HCT116 (cell line): Measurements from ENCODE around the gene SLC39A13. TPM values are rescaled to one million over a fixed set of nuclear protein-coding genes. Genes with fewer than 3 reads are reported as not detected.

ENCODE experiments used
- ATAC-seq: fragments of 200-7000 bp; cut with Tn5 transposase; 2 replicates; pipeline ENCODE4 v1.9.1; 2020; ENCODE audit warnings: mild to moderate bottlenecking, moderate library complexity
- BruUV-seq: library from RNA; stranded (reverse); fragments of 400-500 nt; replicated peaks from 2 replicates; lab custom pipeline; 2021; lab: Mats Ljungman, UMichigan
- CTCF ChIA-PET: fragments of 300-600 bp; sonication (Branson Sonifier 250); formaldehyde crosslinking; loops from one replicate; lab custom pipeline; 2021; ENCODE audit warnings: antibody characterized with exemption; lab: Charles Lee
- POLR2A ChIA-PET: fragments of 300-600, 350-600 bp; sonication (Branson Sonifier 250); formaldehyde crosslinking; loops from one replicate; lab custom pipeline; 2021; ENCODE audit warnings: antibody characterized with exemption; lab: Charles Lee
- RAD21 ChIA-PET, 2 experiments: fragments of 300-600 bp; sonication (Branson Sonifier 250); formaldehyde crosslinking; loops; one replicate each; lab custom pipeline; 2023; ENCODE audit warnings: low total read pairs in 2 of 2; ENCODE audit not compliant: uncharacterized antibody in 2 of 2, unreplicated experiment in 2 of 2, low non-redundant PET in 1 of 2; lab: Charles Lee
- DNase-seq: peaks from one replicate; pipeline ENCODE4 v3.0.0-alpha.2; 2010; ENCODE audit warnings: low read depth, low spot score
- H2AFZ ChIP-seq: fragments of 200-600 bp; shearing (Covaris generic), sonication (generic); 2 replicates; pipeline ENCODE4 v1.6.1; 2017; ENCODE audit warnings: low read depth, mixed run types, mixed read lengths, antibody characterized with exemption, low read length; ENCODE audit not compliant: poor library complexity, severe bottlenecking
- H3K27ac ChIP-seq: 2 replicates; pipeline ENCODE4 v1.5.1; 2012; ENCODE audit warnings: low read depth, low read length
- H3K27me3 ChIP-seq: fragments of 200-600 bp; sonication (generic); 2 replicates; pipeline ENCODE4 v1.6.1; 2016; ENCODE audit warnings: mixed run types, low read length, mixed read lengths; ENCODE audit not compliant: insufficient read depth
- H3K36me3 ChIP-seq, 2 experiments: fragments of 200-500 bp in 1 of 2; fragments of 200-600 bp in 1 of 2; sonication (Bioruptor generic) in 1 of 2; sonication (generic) in 1 of 2; 2 replicates each; pipeline versions ENCODE4 v1.5.1 to v1.6.1; 2014 to 2016; ENCODE audit warnings: low read length in 2 of 2, inconsistent platforms in 1 of 2, mixed read lengths in 1 of 2, mixed run types in 1 of 2; ENCODE audit not compliant: insufficient read depth in 2 of 2, control insufficient read depth in 1 of 2
- H3K4me1 ChIP-seq, 2 experiments: fragments of 200-600 bp in 1 of 2; sonication (generic) in 1 of 2; 2 replicates each; pipeline versions ENCODE4 v1.5.1 to v1.6.1; 2012 to 2017; ENCODE audit warnings: low read length in 2 of 2, inconsistent platforms in 1 of 2, mild to moderate bottlenecking in 1 of 2, mixed read lengths in 1 of 2, mixed run types in 1 of 2, moderate library complexity in 1 of 2; ENCODE audit not compliant: insufficient read depth in 2 of 2, control insufficient read depth in 1 of 2
- H3K4me2 ChIP-seq: fragments of 200-600 bp; sonication (generic); 2 replicates; pipeline ENCODE4 v1.6.1; 2017; ENCODE audit warnings: mixed run types, low read length, mixed read lengths
- H3K4me3 ChIP-seq, 2 experiments: fragments of 200-600 bp in 1 of 2; sonication (generic) in 1 of 2; replicated peaks in 1 of 2; 2 replicates each; pipeline ENCODE4 v1.5.1; 2011 to 2016; ENCODE audit warnings: low read length in 2 of 2, control low read depth in 1 of 2, low read depth in 1 of 2, mild to moderate bottlenecking in 1 of 2, mixed read lengths in 1 of 2, mixed run types in 1 of 2
- H3K79me2 ChIP-seq: fragments of 200-600 bp; sonication (generic); 2 replicates; pipeline ENCODE4 v1.6.1; 2017; ENCODE audit warnings: mild to moderate bottlenecking, mixed run types, low read length, moderate library complexity, mixed read lengths; ENCODE audit not compliant: insufficient read depth
- H3K9ac ChIP-seq: fragments of 200-600 bp; sonication (generic); 2 replicates; pipeline ENCODE4 v1.6.1; 2016; ENCODE audit warnings: low read length, mixed read lengths
- H3K9me2 ChIP-seq: fragments of 200-600 bp; sonication (generic), shearing (Covaris generic); 2 replicates; pipeline ENCODE4 v1.6.1; 2017; ENCODE audit warnings: mixed run types, mild to moderate bottlenecking, moderate library complexity; ENCODE audit not compliant: insufficient read depth
- H3K9me3 ChIP-seq, 2 experiments: fragments of 200-500 bp in 1 of 2; fragments of 200-600 bp in 1 of 2; sonication (Bioruptor generic) in 1 of 2; sonication (generic) in 1 of 2; 2 replicates each; pipeline ENCODE4 v1.6.1; 2014 to 2017; ENCODE audit warnings: low read length in 2 of 2, mixed read lengths in 2 of 2, inconsistent platforms in 1 of 2, low read depth in 1 of 2, mild to moderate bottlenecking in 1 of 2, mixed run types in 1 of 2, moderate library complexity in 1 of 2; ENCODE audit not compliant: control insufficient read depth in 1 of 2, insufficient read depth in 1 of 2
- H4K20me1 ChIP-seq: fragments of 200-600 bp; sonication (generic), shearing (Covaris generic); 2 replicates; pipeline ENCODE4 v1.6.1; 2017; ENCODE audit warnings: mixed run types, mild to moderate bottlenecking, moderate library complexity; ENCODE audit not compliant: insufficient read depth
- ELF1 ChIP-seq: IDR thresholded peaks from 2 replicates; pipeline ENCODE4 v1.6.1; 2012; ENCODE audit warnings: low read depth, borderline replicate concordance
- EZH2phosphoT487 ChIP-seq: fragments of 200-600 bp; IDR thresholded peaks from 2 replicates; pipeline ENCODE4 v1.6.1; 2018; ENCODE audit warnings: antibody characterized with exemption, borderline replicate concordance
- FOSL1 ChIP-seq: IDR thresholded peaks from 2 replicates; pipeline ENCODE4 v1.6.1; 2012; ENCODE audit warnings: low read depth
- POLR2AphosphoS5 ChIP-seq: IDR thresholded peaks from 2 replicates; pipeline ENCODE4 v1.6.1; 2011; ENCODE audit warnings: mild to moderate bottlenecking, low read depth, low read length, moderate library complexity
- SIN3A ChIP-seq: IDR thresholded peaks from 2 replicates; pipeline ENCODE4 v1.6.1; 2012; ENCODE audit warnings: low read depth
- SP1 ChIP-seq: IDR thresholded peaks from 2 replicates; pipeline ENCODE4 v1.6.1; 2012; ENCODE audit warnings: low read depth
- YY1 ChIP-seq: IDR thresholded peaks from 2 replicates; pipeline ENCODE4 v1.6.1; 2011; ENCODE audit warnings: low read length, low read depth, moderate library complexity, mild to moderate bottlenecking; ENCODE audit not compliant: insufficient replicate concordance; ENCODE audit errors: extremely low read depth
- ZFX ChIP-seq: fragments of 450-650 bp; IDR thresholded peaks from 2 replicates; pipeline ENCODE4 v1.6.1; 2017
- ZNF274 ChIP-seq: fragments of 200-500 bp; sonication (Bioruptor generic); IDR thresholded peaks from 2 replicates; pipeline ENCODE4 v1.6.1; 2014; ENCODE audit warnings: mild to moderate bottlenecking, low read depth, low read length, inconsistent platforms
- intact Hi-C: fragments of 100-400 bp; cut with micrococcal nuclease; formaldehyde crosslinking; loops from 2 replicates; pipeline ENCODE4 v1.10.0; 2022
- total RNA-seq: library from RNA; stranded (reverse); gene quantifications from one replicate; pipeline ENCODE4 v1.2.1, GENCODE V29; 2021; ENCODE audit not compliant: unreplicated experiment
- TF ChIP-seq, protein P1 (sequence below): IDR thresholded peaks from 2 replicates; pipeline ENCODE4 v1.6.1; 2011; ENCODE audit warnings: mild to moderate bottlenecking, low read length, moderate library complexity; ENCODE audit not compliant: insufficient replicate concordance; ENCODE audit errors: extremely low read depth
- TF ChIP-seq, protein P2 (sequence below), 3 experiments: fragments of 200-600 bp in 1 of 3; sonication (generic) in 1 of 3; IDR thresholded peaks in 2 of 3; conservative IDR thresholded peaks in 1 of 3; 2 replicates each; pipeline ENCODE4 v1.5.1; 2012 to 2017; ENCODE audit warnings: low read depth in 2 of 3, low read length in 2 of 3, antibody characterized with exemption in 1 of 3, borderline replicate concordance in 1 of 3, control low read depth in 1 of 3, mild to moderate bottlenecking in 1 of 3, mixed read lengths in 1 of 3, mixed run types in 1 of 3, moderate library complexity in 1 of 3; ENCODE audit not compliant: insufficient read depth in 1 of 3

The SLC39A13 gene
- total RNA-seq, 1 experiment from 2014 or later: 23.9 TPM

DNA sequence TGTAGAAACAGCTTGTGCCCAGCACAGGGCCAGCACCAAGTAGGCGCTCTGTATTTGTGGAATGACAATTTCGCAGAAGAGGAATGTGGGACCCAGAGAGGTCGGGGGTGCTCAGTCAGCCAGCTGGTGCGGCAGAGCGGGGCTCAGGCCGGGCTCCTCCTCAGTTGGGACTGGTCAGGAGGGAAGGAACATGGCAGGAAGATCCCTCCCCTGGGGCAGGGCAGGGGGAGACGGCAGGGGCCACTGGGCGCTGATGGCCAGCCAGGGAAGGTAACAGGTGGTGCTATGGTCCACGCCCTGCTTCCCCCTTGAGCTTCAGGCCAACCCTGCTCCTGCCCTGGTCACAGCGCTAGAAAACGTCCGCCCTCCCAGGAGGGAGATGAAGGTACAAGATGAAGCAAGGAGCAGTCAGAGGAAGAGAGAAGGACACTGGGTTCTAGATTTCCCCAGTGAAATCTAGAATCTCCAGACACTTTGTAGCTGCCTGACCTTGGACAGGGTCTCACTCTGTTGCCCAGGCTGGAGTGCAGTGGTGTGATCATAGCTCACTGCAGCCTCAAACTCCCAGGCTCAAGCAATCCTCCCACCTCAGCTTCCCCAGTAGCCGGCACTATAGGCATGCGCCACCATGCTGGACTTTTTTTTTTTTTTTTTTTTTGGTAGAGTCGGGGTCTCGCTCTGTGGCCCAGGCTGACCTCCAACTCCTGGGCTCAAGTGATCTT lies 16.5 kb upstream of the SLC39A13 start:
- RAD21 ChIA-PET: no interaction called here
- Histone ChIP-seq H3K36me3 (no peaks in the 10 kb centered on the region), H3K9me2 (no peaks in the 10 kb centered on the region), H3K4me3 (no peak overlapping the region), H3K9me3 (no peaks in the 10 kb centered on the region), H3K27ac (no peak overlapping the region), H3K27me3 (no peaks in the 10 kb centered on the region), H3K79me2 (no peaks in the 10 kb centered on the region), H2AFZ (no peak overlapping the region), H3K4me2 (no peak overlapping the region), H4K20me1 (no peaks in the 10 kb centered on the region), H3K9ac (no peak overlapping the region), H3K4me1 (no peaks in the 10 kb centered on the region)
- DNase-seq (no peak), ATAC-seq (no peak)
- POLR2A ChIA-PET: no interaction called here
- no TSS peak for BruUV-seq
- CTCF ChIA-PET: interaction anchor here (1.4 kb wide), 1 partner anchor 17 kb away, joined by 5 read pairs; no protein-coding TSS in a partner anchor
- intact Hi-C loops: no loop called here
- TF ChIP-seq ZNF274: no peak
- TF ChIP-seq, protein P1, sequence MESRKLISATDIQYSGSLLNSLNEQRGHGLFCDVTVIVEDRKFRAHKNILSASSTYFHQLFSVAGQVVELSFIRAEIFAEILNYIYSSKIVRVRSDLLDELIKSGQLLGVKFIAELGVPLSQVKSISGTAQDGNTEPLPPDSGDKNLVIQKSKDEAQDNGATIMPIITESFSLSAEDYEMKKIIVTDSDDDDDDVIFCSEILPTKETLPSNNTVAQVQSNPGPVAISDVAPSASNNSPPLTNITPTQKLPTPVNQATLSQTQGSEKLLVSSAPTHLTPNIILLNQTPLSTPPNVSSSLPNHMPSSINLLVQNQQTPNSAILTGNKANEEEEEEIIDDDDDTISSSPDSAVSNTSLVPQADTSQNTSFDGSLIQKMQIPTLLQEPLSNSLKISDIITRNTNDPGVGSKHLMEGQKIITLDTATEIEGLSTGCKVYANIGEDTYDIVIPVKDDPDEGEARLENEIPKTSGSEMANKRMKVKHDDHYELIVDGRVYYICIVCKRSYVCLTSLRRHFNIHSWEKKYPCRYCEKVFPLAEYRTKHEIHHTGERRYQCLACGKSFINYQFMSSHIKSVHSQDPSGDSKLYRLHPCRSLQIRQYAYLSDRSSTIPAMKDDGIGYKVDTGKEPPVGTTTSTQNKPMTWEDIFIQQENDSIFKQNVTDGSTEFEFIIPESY: no peak

DNA sequence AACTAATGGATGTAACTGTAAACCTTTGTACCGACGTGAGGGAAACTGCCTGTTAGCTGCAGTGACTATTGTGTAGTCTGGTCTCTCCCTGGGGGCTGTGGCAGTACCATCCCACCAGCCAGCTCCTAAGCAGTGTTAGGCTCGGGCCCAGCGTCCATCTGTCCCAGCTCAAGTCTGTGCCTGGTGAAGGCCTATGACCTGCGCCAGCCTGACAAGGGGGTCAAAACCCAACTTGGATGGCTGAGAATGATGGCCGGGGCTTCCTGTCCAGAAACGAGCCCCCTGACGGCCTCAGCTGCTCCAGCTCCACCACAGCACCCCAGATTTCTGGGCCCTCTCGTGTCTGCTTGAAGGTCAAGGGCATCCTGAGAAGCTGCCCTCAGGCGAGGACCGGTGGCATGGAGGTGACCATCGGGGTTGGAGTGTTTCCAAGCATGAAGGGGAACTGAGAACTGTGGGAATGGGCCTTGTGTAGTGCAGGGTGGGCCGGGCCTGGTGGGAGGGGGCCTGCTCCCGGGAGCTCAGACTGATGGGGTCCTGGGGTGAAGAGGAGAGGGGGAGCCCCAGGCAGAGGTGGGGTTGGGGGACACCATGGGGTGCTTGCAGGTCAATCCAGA lies 15.7 kb upstream of the SLC39A13 start:
- ChIA-PET CTCF (interaction anchor here (1.3 kb wide), 1 partner anchor 18 kb away, joined by 7 read pairs; no protein-coding TSS in a partner anchor), POLR2A (no interaction called here), RAD21 (no interaction called here)
- BruUV-seq: no TSS peak
- no peak overlapping the region for H3K9ac ChIP-seq
- no peaks in the 10 kb centered on the region for H3K9me3 ChIP-seq
- intact Hi-C loops: no loop called here
- H3K79me2 ChIP-seq: no peaks in the 10 kb centered on the region
- DNase-seq (no peak), ATAC-seq (no peak)
- TF ChIP-seq, protein P2, sequence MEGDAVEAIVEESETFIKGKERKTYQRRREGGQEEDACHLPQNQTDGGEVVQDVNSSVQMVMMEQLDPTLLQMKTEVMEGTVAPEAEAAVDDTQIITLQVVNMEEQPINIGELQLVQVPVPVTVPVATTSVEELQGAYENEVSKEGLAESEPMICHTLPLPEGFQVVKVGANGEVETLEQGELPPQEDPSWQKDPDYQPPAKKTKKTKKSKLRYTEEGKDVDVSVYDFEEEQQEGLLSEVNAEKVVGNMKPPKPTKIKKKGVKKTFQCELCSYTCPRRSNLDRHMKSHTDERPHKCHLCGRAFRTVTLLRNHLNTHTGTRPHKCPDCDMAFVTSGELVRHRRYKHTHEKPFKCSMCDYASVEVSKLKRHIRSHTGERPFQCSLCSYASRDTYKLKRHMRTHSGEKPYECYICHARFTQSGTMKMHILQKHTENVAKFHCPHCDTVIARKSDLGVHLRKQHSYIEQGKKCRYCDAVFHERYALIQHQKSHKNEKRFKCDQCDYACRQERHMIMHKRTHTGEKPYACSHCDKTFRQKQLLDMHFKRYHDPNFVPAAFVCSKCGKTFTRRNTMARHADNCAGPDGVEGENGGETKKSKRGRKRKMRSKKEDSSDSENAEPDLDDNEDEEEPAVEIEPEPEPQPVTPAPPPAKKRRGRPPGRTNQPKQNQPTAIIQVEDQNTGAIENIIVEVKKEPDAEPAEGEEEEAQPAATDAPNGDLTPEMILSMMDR (IDR thresholded peaks at IDR 0.05 in 2 of 3, conservative IDR thresholded peaks at IDR 0.05 in 1 of 3; ENCODE audit: borderline replicate concordance in 1 of 3, insufficient read depth in 1 of 3, low read depth in 2 of 3, low read length in 2 of 3): no peak
- no peak for TF ChIP-seq POLR2AphosphoS5
- TF ChIP-seq ELF1: no peak
- TF ChIP-seq FOSL1: no peak
- no peak for TF ChIP-seq SP1
- TF ChIP-seq SIN3A: no peak
- no peak for TF ChIP-seq YY1
- TF ChIP-seq EZH2phosphoT487: no peak
- no peak for TF ChIP-seq ZNF274
- no peak for TF ChIP-seq ZFX
- no peak overlapping the region for H3K27ac ChIP-seq
- H3K36me3 ChIP-seq: no peaks in the 10 kb centered on the region
- H3K4me1 ChIP-seq: no peaks in the 10 kb centered on the region
- no peak overlapping the region for H3K4me3 ChIP-seq
- no peak overlapping the region for H2AFZ ChIP-seq
- no peak overlapping the region for H3K4me2 ChIP-seq
- H3K27me3 ChIP-seq: no peaks in the 10 kb centered on the region
- no peaks in the 10 kb centered on the region for H3K9me2 ChIP-seq
- no peaks in the 10 kb centered on the region for H4K20me1 ChIP-seq
